Head of caudate nucleus (tissue), 42 donors: ENCODE results near the gene ZBTB7C.

Experiments
- DNase-seq, 42 donors: peaks; one replicate each; pipeline versions ENCODE4 v3.0.0 to v3.0.0-alpha.2; 2020 to 2021; ENCODE audit warnings: mixed read lengths in 7 of 42
- intact Hi-C: fragments of 100-400 bp; cut with DNase I; formaldehyde crosslinking; loops from one replicate; pipeline ENCODE4 v1.15.0; 2022

ZBTB7C gene

GRCh38 chr18:48395646-48396045, 13.5 kb downstream of the ZBTB7C start:
- intact Hi-C loops: no loop called here
- DNase-seq: no peak

GRCh38 chr18:48394176-48394575, 15.0 kb downstream of the ZBTB7C start:
- DNase-seq: no peak
- intact Hi-C loops: no loop called here

GRCh38 chr18:48393776-48394175, 15.4 kb downstream of the ZBTB7C start:
- no peak for DNase-seq
- intact Hi-C loops: no loop called here

- no peak for DNase-seq
- intact Hi-C loops: no loop called here
Observed at GRCh38 chr18:48393170-48393569, 16.0 kb downstream of the ZBTB7C start.

- no peak for DNase-seq
- intact Hi-C loops: no loop called here
Observed at GRCh38 chr18:48392268-48392667, 16.9 kb downstream of the ZBTB7C start.

GRCh38 chr18:48391868-48392267, 17.3 kb downstream of the ZBTB7C start:
- intact Hi-C loops: no loop called here
- DNase-seq: peak in 17 of 42 donors; percentile 16 to 54 (median 30)

GRCh38 chr18:48390641-48391040, 18.5 kb downstream of the ZBTB7C start:
- intact Hi-C loops: no loop called here
- DNase-seq: no peak

GRCh38 chr18:48388478-48388877, 20.7 kb downstream of the ZBTB7C start:
- intact Hi-C loops: no loop called here
- no peak for DNase-seq

- intact Hi-C loops: no loop called here
Observed at GRCh38 chr18:48387300-48387699, 21.9 kb downstream of the ZBTB7C start.

GRCh38 chr18:48385596-48385995, 23.6 kb downstream of the ZBTB7C start:
- intact Hi-C loops: no loop called here
- DNase-seq: no peak

More at GRCh38 chr18:48387300-48387699, 21.9 kb downstream of the ZBTB7C start:
- DNase-seq: no peak

GRCh38 chr18:48376934-48377333, 32.2 kb downstream of the ZBTB7C start:
- no peak for DNase-seq
- intact Hi-C loops: no loop called here

- intact Hi-C loops: no loop called here
- no peak for DNase-seq
Observed at GRCh38 chr18:48376406-48376805, 32.8 kb downstream of the ZBTB7C start.

- intact Hi-C loops: no loop called here
- no peak for DNase-seq
Observed at GRCh38 chr18:48375150-48375800, 33.9 kb downstream of the ZBTB7C start.

- intact Hi-C loops: no loop called here
- no peak for DNase-seq
Observed at GRCh38 chr18:48374423-48375149, 34.6 kb downstream of the ZBTB7C start.

GRCh38 chr18:48371854-48372602, 37.2 kb downstream of the ZBTB7C start:
- DNase-seq: no peak
- intact Hi-C loops: no loop called here

- DNase-seq: no peak
Observed at GRCh38 chr18:48367557-48367956, 41.6 kb downstream of the ZBTB7C start.

GRCh38 chr18:48365965-48366364, 43.2 kb downstream of the ZBTB7C start:
- no peak for DNase-seq
- intact Hi-C loops: no loop called here

More at GRCh38 chr18:48367557-48367956, 41.6 kb downstream of the ZBTB7C start:
- intact Hi-C loops: no loop called here

- intact Hi-C loops: no loop called here
Observed at GRCh38 chr18:48364146-48364545, 45.0 kb downstream of the ZBTB7C start.

GRCh38 chr18:48363175-48363574, 46.0 kb downstream of the ZBTB7C start:
- DNase-seq: no peak
- intact Hi-C loops: no loop called here

More at GRCh38 chr18:48364146-48364545, 45.0 kb downstream of the ZBTB7C start:
- no peak for DNase-seq

GRCh38 chr18:48361801-48362200, 47.4 kb downstream of the ZBTB7C start:
- intact Hi-C loops: no loop called here
- peak in 1 of 42 donors; percentile 18 for DNase-seq
